Heart right ventricle (tissue), 16 donors: ENCODE results near the gene PMEPA1. TPM values are rescaled to one million over a fixed set of nuclear protein-coding genes. Genes with fewer than 3 reads are reported as not detected.
"Not testable (repeated sequence)": the region's sequence is repeated elsewhere in the genome, so short reads cannot be mapped to it uniquely, and the experiment has no call there.

Source experiments
- ATAC-seq, 8 donors: fragments of 200-7000 bp; cut with Tn5 transposase; one replicate each; pipeline ENCODE4 v1.9.1; 2020; ENCODE audit warnings: mild to moderate bottlenecking in 8 of 8, moderate library complexity in 8 of 8, moderate number of reproducible peaks in 1 of 8
- DNase-seq, 2 donors: peaks; one replicate each; pipeline ENCODE4 v3.0.0-alpha.2; 2020
- H3K27ac ChIP-seq, 10 donors: fragments of 200-600 bp; sonication (generic) in 2 of 10; one replicate each; pipeline versions ENCODE4 v1.5.0 to v1.8.0; 2020 to 2022; ENCODE audit warnings: mild to moderate bottlenecking in 3 of 10
- H3K27me3 ChIP-seq, 7 donors: fragments of 200-600 bp; one replicate each; pipeline ENCODE4 v1.8.0; 2021 to 2022; ENCODE audit warnings: mild to moderate bottlenecking in 2 of 7
- H3K36me3 ChIP-seq, 9 donors: fragments of 200-600 bp; sonication (generic) in 1 of 9; one replicate each; pipeline versions ENCODE4 v1.5.0 to v1.8.0; 2020 to 2022; ENCODE audit warnings: mild to moderate bottlenecking in 2 of 9
- H3K4me1 ChIP-seq, 9 donors: fragments of 200-600 bp; sonication (generic) in 1 of 9; one replicate each; pipeline versions ENCODE4 v1.5.0 to v1.8.0; 2020 to 2022; ENCODE audit warnings: mild to moderate bottlenecking in 4 of 9
- H3K4me3 ChIP-seq, 10 donors: fragments of 200-600 bp; sonication (generic) in 2 of 10; one replicate each; pipeline versions ENCODE4 v1.5.0 to v1.8.0; 2020 to 2022; ENCODE audit warnings: mild to moderate bottlenecking in 7 of 10, moderate library complexity in 2 of 10
- H3K9me3 ChIP-seq, 11 donors: fragments of 200-600 bp in 10 of 11; sonication (generic) in 2 of 11; one replicate each; pipeline versions ENCODE4 v1.5.0 to v1.8.0; 2013 to 2022; ENCODE audit warnings: mild to moderate bottlenecking in 2 of 11, control low read depth in 1 of 11, moderate library complexity in 1 of 11
- WGBS, 2 donors: extraction: QIAGEN DNeasy Blood & Tissue Kit; methylation state at CpG; one replicate each; pipeline ENCODE4 v1.1.7; 2013; ENCODE audit warnings: inconsistent platforms in 1 of 2; 5-methylcytosine and 5-hydroxymethylcytosine counted together
- intact Hi-C, 10 donors: fragments of 100-400 bp; cut with DNase I; formaldehyde crosslinking; loops; one replicate each; pipeline versions ENCODE4 v1.11.1 to v1.14.2; 2022
- polyA plus RNA-seq, 2 donors: library from polyadenylated mRNA; stranded (reverse); fragments of 200-250 nt; gene quantifications; one replicate each; pipeline ENCODE4 v1.2.3, GENCODE V29; 2013
- total RNA-seq, 10 donors: library from RNA; stranded (reverse); fragmentation: NEBNext Ultra II Directional in 3 of 10; extraction: Animal tissue kit (Norgen Biotek cat#: 25700) in 3 of 10; gene quantifications; one replicate each; pipeline versions ENCODE4 v1.2.1 to v1.2.4, GENCODE V29; 2021 to 2023
- TF ChIP-seq, protein P1 (sequence below), 9 donors: fragments of 200-600 bp; sonication (generic) in 2 of 9; IDR thresholded peaks; one replicate each; pipeline versions ENCODE4 v1.5.0 to v1.8.0; 2021 to 2022; ENCODE audit warnings: antibody characterized with exemption in 9 of 9, mild to moderate bottlenecking in 5 of 9, moderate library complexity in 1 of 9
- donor health status: Arrhythmogenic right ventricular cardiomyopathy.
- donor health status: ischemic (EF 13 %, LVEDD 7.1; RV severe dilation, severe dysfunction).
- donor health status: healthy with polysubstance abuse.
- donor health status: DM: no; HTN: yes; CAD: no.
- donor health status: DM: no; HTN: no; CAD: no.
- donor health status: ischemic (EF 25% LVEDD 6.9; RV normal size, moderate dysfunction).
- donor health status: ischemic (EF 25% LVEDD 5.7; RV mildly dilated, moderate dysfunction).
- donor health status: healthy.
- donor health status: DM: yes; HTN: yes; CAD: no.
- donor health status: Ischemic cardiomyopathy.
- donor health status: ischemic (EF 35%, LVEDD 5.7; RV mildly dilated, moderate dysfunction).
- donor health status: nonischemic (EF 11% LVEDD 7.7; RV severe dilation, severe dysfunction).
- donor health status: DM: yes; HTN: yes; CAD: no.
- donor health status: PGD.
- donor health status: ischemic (EF 29% LVEDD 5.4; RV normal size, mild dysfunction).
- donor health status: nonischemic (EF 23%, LVEDD 6.1; RV moderate dilation, normal function).

The PMEPA1 gene
- total and polyA plus RNA-seq, 12 donors: 10.5 to 81.8 (median 30.4) TPM

DNA sequence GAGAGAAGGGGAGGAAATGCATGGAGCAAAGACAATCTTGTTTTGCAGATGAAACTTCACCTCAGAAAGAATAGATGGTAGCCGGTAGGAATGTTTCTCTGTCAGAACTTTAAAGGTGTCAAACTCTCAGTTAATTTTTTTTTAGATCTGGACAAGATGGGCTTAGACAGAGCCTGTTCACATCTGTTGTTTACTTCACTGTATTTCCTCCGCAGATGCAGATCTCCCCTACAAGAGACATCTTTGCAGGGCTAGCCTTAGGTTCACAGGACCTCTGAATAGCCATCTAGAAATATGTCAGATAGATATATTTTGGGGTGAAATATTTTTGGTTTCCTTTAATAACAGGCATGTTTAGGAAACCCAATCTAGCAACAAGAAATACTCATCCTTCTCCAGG lies 77.5 kb downstream of the PMEPA1 start:
- TF ChIP-seq, protein P1, sequence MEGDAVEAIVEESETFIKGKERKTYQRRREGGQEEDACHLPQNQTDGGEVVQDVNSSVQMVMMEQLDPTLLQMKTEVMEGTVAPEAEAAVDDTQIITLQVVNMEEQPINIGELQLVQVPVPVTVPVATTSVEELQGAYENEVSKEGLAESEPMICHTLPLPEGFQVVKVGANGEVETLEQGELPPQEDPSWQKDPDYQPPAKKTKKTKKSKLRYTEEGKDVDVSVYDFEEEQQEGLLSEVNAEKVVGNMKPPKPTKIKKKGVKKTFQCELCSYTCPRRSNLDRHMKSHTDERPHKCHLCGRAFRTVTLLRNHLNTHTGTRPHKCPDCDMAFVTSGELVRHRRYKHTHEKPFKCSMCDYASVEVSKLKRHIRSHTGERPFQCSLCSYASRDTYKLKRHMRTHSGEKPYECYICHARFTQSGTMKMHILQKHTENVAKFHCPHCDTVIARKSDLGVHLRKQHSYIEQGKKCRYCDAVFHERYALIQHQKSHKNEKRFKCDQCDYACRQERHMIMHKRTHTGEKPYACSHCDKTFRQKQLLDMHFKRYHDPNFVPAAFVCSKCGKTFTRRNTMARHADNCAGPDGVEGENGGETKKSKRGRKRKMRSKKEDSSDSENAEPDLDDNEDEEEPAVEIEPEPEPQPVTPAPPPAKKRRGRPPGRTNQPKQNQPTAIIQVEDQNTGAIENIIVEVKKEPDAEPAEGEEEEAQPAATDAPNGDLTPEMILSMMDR (IDR thresholded peaks at IDR 0.05): no peak
- ATAC-seq: no peak
- H3K36me3 ChIP-seq: no peaks in the 10 kb centered on the region
- peaks cover 0 to 29% (median 6%) of the 10 kb centered on the region in 9 donors for H3K4me1 ChIP-seq
- no peak for DNase-seq
- H3K9me3 ChIP-seq: peaks cover 0 to 22% (median 3%) of the 10 kb centered on the region in 11 donors
- H3K27me3 ChIP-seq: peaks cover 0 to 19% (median 0%) of the 10 kb centered on the region in 7 donors
- H3K4me3 ChIP-seq: no peak overlapping the region
- intact Hi-C loops: no loop called here
- H3K27ac ChIP-seq: no peak overlapping the region
- 87 to 89% methylated on average over 2 of the region's 2 CpGs for WGBS, 2 donors

DNA sequence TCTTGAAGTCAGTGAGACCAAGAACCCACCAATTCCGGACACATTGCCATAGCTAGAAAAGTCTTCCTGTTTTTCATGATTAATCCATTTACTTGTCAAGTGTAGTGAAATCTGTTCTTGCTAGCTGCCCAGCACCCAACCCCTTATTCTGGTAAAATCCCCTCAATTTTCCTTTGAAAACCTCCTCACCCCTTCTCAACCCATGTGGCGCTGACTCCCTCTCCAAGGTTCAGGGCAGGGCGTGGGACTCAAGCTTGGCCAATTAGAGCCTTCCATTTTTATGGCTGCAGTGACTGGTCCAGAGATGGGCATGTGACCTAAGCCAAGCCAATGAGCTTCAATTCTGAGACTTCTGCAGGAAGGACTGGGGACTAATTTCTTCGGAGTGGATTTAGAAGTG lies 79.8 kb downstream of the PMEPA1 start:
- intact Hi-C loops: no loop called here
- peak overlapping the region in 1 of 10 donors; percentile 93 for H3K27ac ChIP-seq
- peaks cover 0 to 7% (median 3%) of the 10 kb centered on the region in 11 donors for H3K9me3 ChIP-seq
- WGBS, 2 donors: 72 to 76% methylated on average over 4 of the region's 4 CpGs
- H3K4me3 ChIP-seq: peak overlapping the region in 3 of 10 donors; percentile 13 to 38 (median 15)
- H3K4me1 ChIP-seq: peaks cover 0 to 34% (median 8%) of the 10 kb centered on the region in 9 donors
- H3K27me3 ChIP-seq: peaks cover 0 to 11% (median 0%) of the 10 kb centered on the region in 7 donors
- H3K36me3 ChIP-seq: no peaks in the 10 kb centered on the region
- TF ChIP-seq, protein P1 (IDR thresholded peaks at IDR 0.05): no peak
- peak in 1 of 2 donors; percentile 3 for DNase-seq
- peak in 2 of 8 donors; percentile 30 to 61 for ATAC-seq

DNA sequence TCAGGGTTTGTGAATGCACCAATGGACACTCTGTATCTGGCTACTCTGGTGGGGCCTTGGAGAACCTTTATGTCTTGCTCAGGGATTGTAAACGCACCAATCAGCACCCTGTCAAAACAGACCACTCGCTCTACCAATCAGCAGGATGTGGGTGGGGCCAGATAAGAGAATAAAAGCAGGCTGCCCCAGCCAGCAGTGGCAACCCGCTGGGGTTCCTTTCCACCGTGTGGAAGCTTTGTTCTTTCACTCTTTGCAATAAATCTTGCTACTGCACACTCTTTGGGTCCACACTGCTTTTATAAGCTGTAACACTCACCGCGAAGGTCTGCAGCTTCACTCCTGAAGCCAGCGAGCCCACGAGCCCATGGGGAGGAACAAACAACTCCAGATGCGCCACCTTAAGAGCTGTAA lies 80.3 kb downstream of the PMEPA1 start:
- H3K27ac ChIP-seq: peak overlapping the region in 7 of 10 donors; percentile 64 to 93 (median 80)
- peak overlapping the region in 3 of 10 donors; percentile 13 to 38 (median 15) for H3K4me3 ChIP-seq
- peaks cover 0 to 13% (median 7%) of the 10 kb centered on the region in 11 donors for H3K9me3 ChIP-seq
- ATAC-seq, intact Hi-C loops, H3K36me3 ChIP-seq, DNase-seq: not testable (repeated sequence)
- 79 to 83% methylated on average over 9 of the region's 9 CpGs for WGBS, 2 donors
- peaks cover 0 to 11% (median 0%) of the 10 kb centered on the region in 7 donors for H3K27me3 ChIP-seq
- H3K4me1 ChIP-seq: peaks cover 0 to 34% (median 8%) of the 10 kb centered on the region in 9 donors

DNA sequence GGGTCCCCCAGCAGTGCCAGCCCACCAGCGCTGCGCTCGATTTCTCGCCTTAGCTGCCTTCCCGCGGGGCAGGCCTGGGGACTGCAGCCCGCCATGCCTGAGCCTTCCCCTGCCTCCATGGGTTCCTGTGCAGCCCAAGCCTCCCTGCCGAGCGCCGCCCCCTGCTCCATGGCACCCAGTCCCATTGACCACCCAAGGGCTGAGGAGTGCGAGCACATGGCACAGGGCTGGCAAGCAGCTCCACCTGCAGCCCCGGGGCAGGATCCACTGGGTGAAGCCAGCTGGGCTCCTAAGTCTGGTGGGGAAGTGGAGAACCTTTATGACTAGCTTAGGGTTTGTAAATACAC lies 80.9 kb downstream of the PMEPA1 start:
- ATAC-seq, DNase-seq, H3K36me3 ChIP-seq, intact Hi-C loops: not testable (repeated sequence)
- Histone ChIP-seq H3K27me3 (peaks cover 0 to 11% (median 0%) of the 10 kb centered on the region in 7 donors), H3K4me3 (peak overlapping the region in 3 of 10 donors; percentile 15 to 29 (median 28)), H3K9me3 (peaks cover 0 to 17% (median 7%) of the 10 kb centered on the region in 11 donors), H3K27ac (peak overlapping the region; percentile 64 to 93 (median 80)), H3K4me1 (peaks cover 0 to 34% (median 8%) of the 10 kb centered on the region in 9 donors)
- WGBS, 2 donors: 86 to 89% methylated on average over 12 of the region's 12 CpGs

DNA sequence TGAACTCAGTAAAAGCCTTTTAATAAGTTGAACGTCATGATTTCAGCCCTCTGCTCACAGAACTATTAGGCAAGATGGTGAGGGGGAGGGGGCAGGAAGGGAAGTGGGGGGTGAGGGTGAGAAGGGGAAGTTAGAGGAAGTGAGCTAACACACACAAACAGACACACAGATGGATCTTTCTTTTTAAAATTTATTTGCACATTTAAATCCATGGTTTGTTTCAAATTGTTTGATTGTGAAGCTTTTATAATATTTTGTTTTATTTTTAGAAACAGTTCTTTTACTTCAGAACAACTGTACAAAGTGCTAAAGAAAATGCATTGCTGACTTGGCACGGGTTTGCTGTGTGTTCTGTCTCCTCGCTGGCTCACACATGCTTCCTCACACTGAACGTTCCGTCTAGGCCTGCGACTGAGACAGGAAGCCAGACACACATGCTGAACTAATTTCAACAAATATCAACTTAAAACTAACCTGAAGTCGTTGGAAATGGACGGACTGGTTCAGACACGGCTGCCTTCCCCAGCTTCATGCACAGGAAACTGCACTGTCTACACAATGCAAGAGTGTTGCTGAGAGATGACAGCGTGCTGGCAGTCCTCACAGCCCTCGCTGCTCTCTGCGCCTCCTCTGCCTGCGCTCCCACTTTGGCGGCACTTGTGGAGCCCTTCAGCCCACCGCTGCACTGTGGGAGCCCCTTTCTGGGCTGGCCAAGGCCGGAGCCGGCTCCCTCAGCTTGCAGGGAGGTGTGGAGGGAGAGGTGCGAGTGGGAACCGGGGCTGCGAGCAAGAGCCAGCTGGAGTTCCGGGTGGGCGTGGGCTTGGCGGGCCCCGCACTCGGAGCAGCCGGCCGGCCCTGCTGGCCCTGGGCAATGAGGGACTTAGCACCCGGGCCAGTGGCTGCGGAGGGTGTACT lies 81.5 kb downstream of the PMEPA1 start:
- intact Hi-C loops: no loop called here
- Histone ChIP-seq H3K36me3 (no peaks in the 10 kb centered on the region), H3K27me3 (peaks cover 0 to 11% (median 0%) of the 10 kb centered on the region in 7 donors), H3K9me3 (peaks cover 0 to 20% (median 7%) of the 10 kb centered on the region in 11 donors), H3K4me3 (peak overlapping the region in 6 of 10 donors; percentile 15 to 29 (median 24)), H3K4me1 (peaks cover 0 to 34% (median 8%) of the 10 kb centered on the region in 9 donors), H3K27ac (peak overlapping the region; percentile 64 to 93 (median 80))
- 42 to 56% methylated on average over 15 to 28 of the region's 29 CpGs for WGBS, 2 donors
- TF ChIP-seq, protein P1 (IDR thresholded peaks at IDR 0.05): no peak
- DNase-seq (peak in 1 of 2 donors; percentile 76), ATAC-seq (peak; percentile 73 to 96 (median 94))
